Activated T-cell treated with anti-CD3 and anti-CD28 coated beads for 4 hours (primary cell): ENCODE measurements around the gene LBHD2.

Experiments used
- DNase-seq: peaks from one replicate; pipeline ENCODE4 v3.0.0-alpha.2; 2020

The LBHD2 gene

GRCh38 chr14:103070263-103070885 is 13.6 kb upstream of the LBHD2 start:
- DNase-seq: no peak

DNA sequence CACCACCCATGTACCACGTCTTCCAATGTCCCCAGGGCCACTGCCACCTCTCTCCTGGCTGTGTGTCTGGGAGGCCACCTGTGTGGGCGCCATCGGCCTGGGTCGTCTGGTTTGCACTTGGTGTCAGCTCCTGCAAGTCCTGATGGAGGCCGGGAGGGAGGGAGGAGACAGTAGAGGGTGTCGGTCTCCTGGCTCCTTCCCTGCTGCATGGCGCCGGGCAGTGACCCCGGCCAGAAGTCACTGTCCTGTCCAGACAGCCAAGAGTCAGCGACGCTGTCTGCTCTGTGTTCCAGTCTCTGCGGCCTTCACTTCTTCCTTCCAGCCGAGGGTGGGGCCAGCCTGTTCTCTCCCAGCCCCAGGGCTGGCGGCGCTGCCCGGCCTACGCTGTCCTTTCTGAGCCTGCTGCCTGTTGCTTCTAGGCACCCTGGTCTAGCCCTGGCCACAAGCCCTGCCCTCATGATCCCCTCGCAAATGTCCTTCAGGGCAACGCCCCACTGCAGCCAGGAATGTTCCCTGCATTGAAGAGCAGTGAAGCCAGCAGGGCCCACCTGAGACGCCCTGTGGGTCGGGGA is 13.0 kb upstream of the LBHD2 start:
- no peak for DNase-seq

GRCh38 chr14:103071544-103072251 is 12.3 kb upstream of the LBHD2 start:
- DNase-seq: no peak

- no peak for DNase-seq
Measured at GRCh38 chr14:103072595-103073366, 11.2 kb upstream of the LBHD2 start.

DNA sequence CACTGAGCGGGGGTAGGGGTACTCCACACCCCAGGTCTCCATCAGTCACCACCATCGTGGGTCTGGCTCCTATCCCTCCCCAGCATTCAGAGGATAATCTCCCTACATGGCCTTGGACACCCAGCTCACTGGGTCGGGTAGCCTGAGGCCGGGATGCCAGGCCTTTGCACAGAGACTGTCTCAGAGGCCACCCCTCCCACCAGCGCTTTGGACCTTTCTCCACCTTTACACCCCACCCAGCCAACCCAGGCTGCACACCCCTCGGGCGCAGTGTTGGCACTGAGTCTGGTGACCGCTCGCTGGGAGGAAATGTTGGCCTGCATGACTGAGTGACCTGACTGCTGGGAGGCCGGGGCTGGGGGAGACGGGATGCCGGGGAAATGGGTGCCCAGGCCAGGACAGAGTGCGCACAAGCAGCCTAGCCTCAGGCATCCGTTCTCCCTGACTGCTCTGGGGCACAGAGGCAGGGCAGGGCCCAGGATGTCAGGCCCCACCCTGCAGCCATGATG is 10.6 kb upstream of the LBHD2 start:
- no peak for DNase-seq

DNA sequence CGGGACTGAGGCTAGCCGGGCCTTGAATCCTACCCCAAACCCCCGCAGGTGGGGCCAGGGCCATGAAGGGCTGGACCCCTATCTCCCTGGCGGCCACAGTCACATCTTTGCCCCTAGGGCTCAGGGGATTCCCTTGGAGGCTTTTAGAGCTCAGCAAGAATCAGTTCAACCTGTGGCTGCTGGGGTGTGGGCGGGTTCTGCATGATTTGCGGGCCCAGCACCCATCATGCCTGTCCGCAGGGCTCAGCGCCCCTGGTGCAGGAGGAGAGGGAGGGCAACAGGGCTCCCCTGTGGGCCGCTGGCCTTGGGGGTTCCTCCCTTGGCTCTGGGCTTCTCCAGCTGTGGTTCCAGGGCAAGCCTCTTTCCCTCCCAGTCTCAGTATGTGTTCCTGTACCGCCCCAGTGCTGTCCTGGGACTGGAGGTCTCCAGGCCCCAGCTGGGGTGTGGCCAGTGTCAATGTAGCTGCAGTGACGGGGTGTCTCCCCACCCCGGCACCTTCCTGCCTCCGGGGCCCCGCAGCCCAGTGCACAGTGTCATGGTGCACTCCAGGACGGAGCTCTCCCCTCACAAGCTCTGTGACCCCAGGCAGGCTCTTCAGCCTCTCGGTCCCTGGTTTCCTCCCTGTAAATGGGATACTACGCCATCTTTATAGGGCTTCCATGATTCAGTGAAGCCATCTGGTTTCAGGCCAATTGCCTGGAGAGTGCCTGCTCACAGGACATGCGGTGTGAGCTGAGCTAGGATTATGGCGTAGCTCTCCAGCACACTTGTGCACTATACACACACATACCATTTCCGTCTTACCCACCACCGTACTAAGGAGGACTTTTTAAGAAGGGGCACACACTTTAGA is 9.9 kb upstream of the LBHD2 start:
- no peak for DNase-seq

- no peak for DNase-seq
Measured at GRCh38 chr14:103074729-103075367, 9.2 kb upstream of the LBHD2 start.

- DNase-seq: peak; percentile 63
Measured at GRCh38 chr14:103078420-103078749, 5.6 kb upstream of the LBHD2 start.

- DNase-seq: no peak
Measured at GRCh38 chr14:103078860-103079587, 5.0 kb upstream of the LBHD2 start.

- no peak for DNase-seq
Measured at GRCh38 chr14:103081951-103082350, 2.1 kb upstream of the LBHD2 start.

DNA sequence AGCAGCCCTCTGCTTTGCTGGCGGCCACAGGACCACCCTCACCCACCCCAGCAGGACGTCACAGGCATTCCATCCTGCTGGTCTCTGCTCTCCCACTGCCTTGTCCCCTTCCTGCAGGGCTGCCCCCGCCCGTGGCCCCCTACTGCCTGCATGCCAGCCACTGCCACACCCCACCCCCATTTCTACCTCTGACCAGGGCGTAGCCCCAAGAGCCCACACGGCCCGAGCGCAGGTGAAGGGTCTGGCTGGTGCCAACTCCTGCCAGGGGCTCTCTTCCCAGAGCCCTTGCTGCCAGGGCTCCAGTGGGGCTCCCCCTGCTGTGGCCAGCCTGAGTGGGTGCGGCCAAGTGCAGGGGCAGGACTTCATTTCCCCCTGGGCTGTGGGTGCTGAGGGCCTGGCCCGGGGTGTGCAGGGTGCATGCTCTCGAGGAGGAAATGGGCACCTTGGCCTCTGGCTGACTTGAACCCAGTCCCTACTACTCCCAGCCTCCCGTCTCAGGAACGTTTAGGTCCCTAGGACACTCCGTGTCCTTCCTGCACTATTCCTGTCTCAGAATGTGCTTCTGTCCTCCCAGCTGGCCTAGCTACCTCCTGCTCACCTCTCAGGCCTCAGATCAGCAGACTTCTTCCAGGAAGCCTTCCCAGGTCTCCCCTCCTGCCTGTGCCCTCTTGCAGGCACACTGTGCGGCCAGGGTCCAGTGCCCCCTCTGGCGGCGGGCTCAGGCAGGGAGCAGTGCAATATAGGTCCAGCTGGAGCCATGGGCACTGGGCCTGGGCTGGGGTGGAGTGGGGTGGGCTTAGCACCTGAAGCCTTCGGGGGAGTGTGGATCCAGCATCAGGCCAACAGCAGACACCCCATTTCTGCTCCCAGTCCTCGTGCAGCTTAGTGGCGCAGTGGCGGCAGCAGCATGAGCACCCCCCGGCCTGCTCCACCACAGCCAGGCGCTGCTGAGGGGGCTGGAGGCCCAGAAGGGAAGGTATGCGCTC is 1.4 kb downstream of the LBHD2 start:
- no peak for DNase-seq

DNA sequence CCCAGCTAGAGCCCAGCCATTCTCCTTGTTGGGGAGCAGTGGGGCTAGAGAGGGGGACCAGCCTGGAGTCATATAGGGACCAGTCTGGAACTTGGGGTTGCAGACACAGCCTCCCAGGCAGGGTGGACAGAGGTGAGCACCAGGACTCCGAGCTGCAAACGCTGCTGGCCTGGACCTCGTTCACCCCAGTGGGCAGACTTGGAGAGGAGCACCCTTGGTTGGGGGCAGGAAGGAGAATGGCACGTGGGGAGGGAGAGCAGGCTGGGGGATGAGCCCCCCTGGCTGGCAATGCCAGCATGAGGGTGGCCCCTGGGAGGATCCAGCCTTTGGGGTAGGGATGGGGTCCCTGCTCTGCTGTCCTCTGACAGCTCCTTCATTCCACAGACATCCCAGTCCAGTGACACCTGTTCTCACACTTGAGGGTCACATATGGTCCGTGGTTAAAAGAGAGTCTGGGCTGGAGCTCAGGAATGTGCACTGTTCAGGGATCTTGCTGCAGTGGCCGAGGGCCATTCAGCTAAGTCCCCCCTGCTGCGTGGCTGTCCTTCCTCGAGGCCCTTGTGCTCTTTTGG is 2.8 kb downstream of the LBHD2 start:
- no peak for DNase-seq

GRCh38 chr14:103087343-103087835 is 3.4 kb downstream of the LBHD2 start:
- DNase-seq: no peak

- DNase-seq: no peak
Measured at GRCh38 chr14:103088921-103089320, 4.9 kb downstream of the LBHD2 start.

DNA sequence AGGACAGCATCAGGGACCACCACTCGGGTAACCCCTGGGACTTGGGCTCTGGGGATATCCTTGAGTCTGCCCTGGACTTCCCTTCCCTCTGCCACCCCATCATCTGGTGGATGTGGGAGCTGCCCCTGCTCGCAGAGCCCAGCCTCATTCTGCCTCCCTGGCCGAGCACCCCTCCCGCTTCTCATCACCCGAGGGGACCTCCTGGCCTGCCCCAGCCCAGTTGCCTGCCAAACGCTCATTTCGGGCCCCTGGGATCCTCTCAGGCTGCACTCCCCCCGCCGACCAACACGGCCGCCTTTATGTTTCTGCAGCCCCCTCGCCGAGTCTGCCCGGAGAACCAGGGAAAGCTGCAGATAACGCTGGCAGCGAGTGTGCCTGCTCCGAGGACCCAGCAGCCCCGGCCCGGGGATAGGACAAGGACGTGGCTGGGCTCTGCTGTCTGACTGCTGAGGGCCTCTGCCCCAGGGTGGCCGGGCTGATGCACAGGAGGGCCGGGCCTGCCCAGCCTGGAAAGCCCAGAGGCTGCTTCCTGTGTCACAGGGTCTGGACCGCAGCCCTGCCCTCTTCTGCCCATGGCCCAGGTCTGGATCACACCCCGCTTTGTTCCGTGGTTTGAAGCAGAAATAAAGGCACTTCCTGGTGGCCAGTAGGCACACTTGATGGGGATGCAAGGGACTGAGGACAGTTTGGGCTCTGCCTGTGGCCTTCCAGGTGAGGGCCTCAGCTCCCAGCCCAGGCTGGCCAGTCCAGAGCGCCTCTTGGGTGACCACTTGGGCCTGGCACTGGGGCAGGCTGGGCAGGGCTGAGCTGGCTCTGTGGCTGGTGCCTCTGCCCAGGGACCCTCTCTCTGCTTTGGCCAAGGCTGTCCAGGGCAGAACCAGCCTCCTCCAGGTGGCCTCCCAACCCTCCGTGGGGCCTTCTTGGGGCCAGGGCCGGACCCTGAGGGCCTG is 5.7 kb downstream of the LBHD2 start:
- no peak for DNase-seq

DNA sequence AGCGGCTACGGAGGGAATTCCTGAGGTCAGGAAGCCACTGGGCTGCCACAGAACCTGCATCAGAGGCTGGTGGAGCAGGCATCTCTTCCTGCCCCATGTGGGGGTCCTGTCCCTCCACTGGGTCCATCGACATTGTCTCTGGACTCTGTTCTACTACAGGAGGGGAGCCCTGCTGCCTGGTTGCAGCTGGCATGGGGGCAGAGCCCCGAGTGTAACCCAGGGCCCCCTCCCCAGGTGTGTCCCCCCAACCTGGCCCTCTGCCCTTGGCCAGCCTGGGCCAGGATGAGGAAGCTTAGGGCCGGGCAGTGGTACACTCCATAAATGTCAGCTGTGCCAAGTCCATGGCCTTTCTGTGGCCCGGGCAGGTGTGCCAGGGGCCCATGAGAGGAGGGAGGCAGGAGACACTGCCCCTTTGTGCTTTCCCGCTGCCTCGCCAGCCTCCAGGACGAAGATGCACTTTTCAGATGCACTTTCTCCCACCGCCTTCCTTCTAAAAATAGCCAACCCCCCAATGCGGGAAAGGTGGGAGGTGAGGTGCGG is 6.5 kb downstream of the LBHD2 start:
- no peak for DNase-seq

- DNase-seq: peak; percentile 78
Measured at GRCh38 chr14:103091041-103091882, 7.3 kb downstream of the LBHD2 start.
